GM23248 (cell line): Measurements from ENCODE around the gene DAB1. TPM values are rescaled to one million over a fixed set of nuclear protein-coding genes. Genes with fewer than 3 reads are reported as not detected.

Experiments used
- DNase-seq: peaks from one replicate; pipeline ENCODE4 v3.0.0-alpha.2; 2015
- H2AFZ ChIP-seq: fragments of 200-600 bp; sonication (generic); 2 replicates; pipeline ENCODE4 v1.6.1; 2016; ENCODE audit warnings: antibody characterized with exemption
- H3F3A ChIP-seq: fragments of 200-600 bp; sonication (generic); 2 replicates; pipeline ENCODE4 v1.6.1; 2016; ENCODE audit warnings: mild to moderate bottlenecking, antibody characterized with exemption, mixed run types; ENCODE audit not compliant: insufficient read depth
- H3K27ac ChIP-seq: fragments of 200-600 bp; sonication (generic); 2 replicates; pipeline ENCODE4 v1.5.1; 2016; ENCODE audit warnings: mild to moderate bottlenecking
- H3K27me3 ChIP-seq: fragments of 200-600 bp; sonication (generic); replicated peaks from 2 replicates; pipeline ENCODE4 v1.6.1; 2016; ENCODE audit warnings: mild to moderate bottlenecking; ENCODE audit not compliant: insufficient read depth
- H3K36me3 ChIP-seq: fragments of 200-600 bp; sonication (generic); 2 replicates; pipeline ENCODE4 v1.6.1; 2016; ENCODE audit warnings: low read depth, mild to moderate bottlenecking
- H3K4me1 ChIP-seq: fragments of 200-600 bp; sonication (generic); 2 replicates; pipeline ENCODE4 v1.6.1; 2016; ENCODE audit warnings: mild to moderate bottlenecking; ENCODE audit not compliant: insufficient read depth
- H3K4me2 ChIP-seq: fragments of 200-600 bp; sonication (generic); one replicate; pipeline ENCODE4 v1.6.1; 2016; ENCODE audit warnings: mild to moderate bottlenecking; ENCODE audit not compliant: unreplicated experiment
- H3K4me3 ChIP-seq: fragments of 200-600 bp; sonication (generic); 2 replicates; pipeline ENCODE4 v1.5.1; 2016; ENCODE audit warnings: mild to moderate bottlenecking
- H3K79me2 ChIP-seq: fragments of 200-600 bp; sonication (generic); 2 replicates; pipeline ENCODE4 v1.6.1; 2016; ENCODE audit warnings: mild to moderate bottlenecking; ENCODE audit not compliant: insufficient read depth
- H3K9ac ChIP-seq: fragments of 200-600 bp; sonication (generic); 2 replicates; pipeline ENCODE4 v1.6.1; 2016; ENCODE audit warnings: mild to moderate bottlenecking
- H3K9me2 ChIP-seq: fragments of 200-600 bp; sonication (generic); 2 replicates; pipeline ENCODE4 v1.6.1; 2016; ENCODE audit warnings: mixed run types, mild to moderate bottlenecking, moderate library complexity; ENCODE audit not compliant: insufficient read depth
- H3K9me3 ChIP-seq: fragments of 200-600 bp; sonication (generic); one replicate; pipeline ENCODE4 v1.6.1; 2017; ENCODE audit warnings: low read depth
- H4K20me1 ChIP-seq: fragments of 200-600 bp; sonication (generic); 2 replicates; pipeline ENCODE4 v1.6.0; 2016; ENCODE audit not compliant: insufficient read depth
- EZH2 ChIP-seq: fragments of 200-600 bp; sonication (generic); IDR thresholded peaks from 2 replicates; pipeline ENCODE4 v1.6.1; 2018; ENCODE audit warnings: antibody characterized with exemption, mild to moderate bottlenecking; ENCODE audit not compliant: insufficient read depth, poor library complexity, severe bottlenecking
- EZH2phosphoT487 ChIP-seq: fragments of 200-600 bp; sonication (generic); IDR thresholded peaks from 2 replicates; pipeline ENCODE4 v1.6.1; 2018; ENCODE audit warnings: antibody characterized with exemption, moderate library complexity, mild to moderate bottlenecking, low read depth; ENCODE audit not compliant: insufficient read depth
- WGBS, 2 experiments: methylation state at CpG; one replicate each; pipeline ENCODE4 v1.1.6; 2015 to 2017; ENCODE audit warnings: low lambda C conversion rate in 2 of 2, low coverage in 1 of 2; ENCODE audit errors: missing lambda C conversion rate in 2 of 2; 5-methylcytosine and 5-hydroxymethylcytosine counted together
- in situ Hi-C: fragments of 300-500 bp; cut with MboI; formaldehyde crosslinking; loops from 2 replicates; pipeline ENCODE4 v1.15.0; 2020
- polyA plus RNA-seq: library from polyadenylated mRNA; unstranded; fragments of >200 nt; fragmentation: Nextera tagmentation; extraction: Ambion mirVana; gene quantifications from 2 replicates; pipeline ENCODE4 v1.2.1, GENCODE V29; 2016
- total RNA-seq: library from RNA; depleted of rRNA; stranded (reverse); fragments of >200 nt; shearing (Covaris generic); gene quantifications from 2 replicates; pipeline ENCODE4 v1.2.3, GENCODE V29; 2014

Gene DAB1
- total and polyA plus RNA-seq, 2 experiments from 2014 or later, result 0.11 to 0.39 TPM

GRCh38 chr1:57360846-57361407 is 62.9 kb downstream of the DAB1 start:
- Histone ChIP-seq H3K4me2 (no peak overlapping the region), H4K20me1 (no peaks in the 10 kb centered on the region), H3K4me3 (no peak overlapping the region), H3K9ac (no peak overlapping the region), H3K9me3 (no peaks in the 10 kb centered on the region), H3K27me3 (peaks cover 4% of the 10 kb centered on the region; the same call in 1 of the 2 replicates), H3K36me3 (no peaks in the 10 kb centered on the region), H3F3A (no peaks in the 10 kb centered on the region), H3K79me2 (no peaks in the 10 kb centered on the region), H2AFZ (no peak overlapping the region), H3K9me2 (no peaks in the 10 kb centered on the region), H3K27ac (no peak overlapping the region), H3K4me1 (no peaks in the 10 kb centered on the region)
- DNase-seq, result no peak
- 50% methylated on average over 4 of the region's 4 CpGs for WGBS, 2 experiments
- TF ChIP-seq EZH2, result no peak
- TF ChIP-seq EZH2phosphoT487, result no peak
- in situ Hi-C loops, result no loop called here

GRCh38 chr1:57357462-57357861 is 66.4 kb downstream of the DAB1 start:
- no peaks in the 10 kb centered on the region for H3K4me1 ChIP-seq
- H3K4me2 ChIP-seq, result no peak overlapping the region
- no peak overlapping the region for H3K4me3 ChIP-seq
- H3F3A ChIP-seq, result no peaks in the 10 kb centered on the region
- TF ChIP-seq EZH2 (no peak), EZH2phosphoT487 (no peak)
- H3K27me3 ChIP-seq, result no peaks in the 10 kb centered on the region; the same call in 1 of the 2 replicates
- in situ Hi-C loops, result no loop called here
- H3K9ac ChIP-seq, result no peak overlapping the region
- no peaks in the 10 kb centered on the region for H3K9me2 ChIP-seq
- H3K36me3 ChIP-seq, result no peaks in the 10 kb centered on the region
- no peak overlapping the region for H3K27ac ChIP-seq
- H3K9me3 ChIP-seq, result no peaks in the 10 kb centered on the region
- no peaks in the 10 kb centered on the region for H4K20me1 ChIP-seq
- no peak overlapping the region for H2AFZ ChIP-seq
- no peak for DNase-seq
- no peaks in the 10 kb centered on the region for H3K79me2 ChIP-seq
- 28 to 33% methylated on average over 3 of the region's 3 CpGs for WGBS, 2 experiments

- peak; percentile 65 for DNase-seq
Measured at GRCh38 chr1:57353654-57354053, 70.2 kb downstream of the DAB1 start.

GRCh38 chr1:57350610-57351009 is 73.2 kb downstream of the DAB1 start:
- no peaks in the 10 kb centered on the region for H3K9me2 ChIP-seq
- no peak overlapping the region for H2AFZ ChIP-seq
- H3K27me3 ChIP-seq, result no peaks in the 10 kb centered on the region; the same call in 1 of the 2 replicates
- no peak overlapping the region for H3K27ac ChIP-seq
- 10 to 19% methylated on average over 4 of the region's 4 CpGs for WGBS, 2 experiments
- no peaks in the 10 kb centered on the region for H3K79me2 ChIP-seq
- H3K9me3 ChIP-seq, result no peaks in the 10 kb centered on the region
- H3F3A ChIP-seq, result no peaks in the 10 kb centered on the region
- H3K36me3 ChIP-seq, result no peaks in the 10 kb centered on the region
- no peak overlapping the region for H3K9ac ChIP-seq
- no peaks in the 10 kb centered on the region for H4K20me1 ChIP-seq
- TF ChIP-seq EZH2phosphoT487 (no peak), EZH2 (no peak)
- no peak overlapping the region for H3K4me3 ChIP-seq
- H3K4me1 ChIP-seq, result no peaks in the 10 kb centered on the region
- in situ Hi-C loops, result no loop called here
- no peak overlapping the region for H3K4me2 ChIP-seq
- peak; percentile 9 for DNase-seq

More at GRCh38 chr1:57353654-57354053, 70.2 kb downstream of the DAB1 start:
- no peaks in the 10 kb centered on the region for H3K79me2 ChIP-seq
- no peaks in the 10 kb centered on the region for H3K9me2 ChIP-seq
- no peaks in the 10 kb centered on the region for H3K36me3 ChIP-seq
- H3K27ac ChIP-seq, result no peak overlapping the region
- no peak overlapping the region for H2AFZ ChIP-seq
- in situ Hi-C loops, result no loop called here
- no peak overlapping the region for H3K9ac ChIP-seq
- H3K4me1 ChIP-seq, result no peaks in the 10 kb centered on the region
- no peaks in the 10 kb centered on the region for H4K20me1 ChIP-seq
- no peaks in the 10 kb centered on the region for H3K9me3 ChIP-seq
- H3F3A ChIP-seq, result no peaks in the 10 kb centered on the region
- H3K4me3 ChIP-seq, result no peak overlapping the region
- WGBS, 2 experiments, result 3 to 6% methylated on average over 4 of the region's 4 CpGs
- no peaks in the 10 kb centered on the region; the same call in 1 of the 2 replicates for H3K27me3 ChIP-seq
- no peak overlapping the region for H3K4me2 ChIP-seq
- no peak for TF ChIP-seq EZH2
